ENCODE measurements around the gene OR52E6. TPM values are rescaled to one million over a fixed set of nuclear protein-coding genes. Genes with fewer than 3 reads are reported as not detected.

Gene OR52E6
- total RNA-seq (not detected), polyA plus RNA-seq (not detected)
- long read RNA-seq, donor 1: 0 reads
- long read RNA-seq, donor 2: 0 reads

GRCh38 chr11:5841797-5842196 lies at the start of gene OR52E6:
OR52E6 (minus strand) TSS chr11:5841897; CDS start chr11:5841897, 0 bp downstream.
- no peaks in the 10 kb centered on the region for H3K36me3 ChIP-seq (ENCODE audit: control insufficient read depth in 1 of 2, insufficient read depth in 2 of 2, low read length in 1 of 2)
- no peaks in the 10 kb centered on the region for H3K9me3 ChIP-seq (ENCODE audit: control insufficient read depth, low read length)
- ATAC-seq (ENCODE audit: low FRiP score): no peak
- DNase-seq: no peak
- 44 to 78% methylated on average over 1 of the region's 1 CpG for WGBS, 2 donors
- no peak within 1 kb of the TSS for H3K27ac ChIP-seq (ENCODE audit: low read depth in 1 of 2, low read length in 2 of 2)
- intact Hi-C loops (cut with DNase I): no loop called here
- no peaks in the 10 kb centered on the region for H3K27me3 ChIP-seq (ENCODE audit: control insufficient read depth in 1 of 2, insufficient read depth in 2 of 2, low read length in 1 of 2)
- no peak within 1 kb of the TSS for H3K4me3 ChIP-seq (ENCODE audit: low read length in 2 of 2)
- H3K4me1 ChIP-seq (ENCODE audit: control insufficient read depth in 1 of 2, insufficient read depth in 2 of 2, low read length in 2 of 2): no peaks in the 10 kb centered on the region

- H3K36me3 ChIP-seq (ENCODE audit: control insufficient read depth in 1 of 2, insufficient read depth in 2 of 2, low read length in 1 of 2): no peaks in the 10 kb centered on the region
- no peaks in the 10 kb centered on the region for H3K4me1 ChIP-seq (ENCODE audit: control insufficient read depth in 1 of 2, insufficient read depth in 2 of 2, low read length in 2 of 2)
- DNase-seq (no peak), ATAC-seq (ENCODE audit: low FRiP score) (no peak)
- H3K4me3 ChIP-seq (ENCODE audit: low read length in 2 of 2): no peak overlapping the region
- no peaks in the 10 kb centered on the region for H3K27me3 ChIP-seq (ENCODE audit: control insufficient read depth in 1 of 2, insufficient read depth in 2 of 2, low read length in 1 of 2)
- no peak overlapping the region for H3K27ac ChIP-seq (ENCODE audit: low read depth in 1 of 2, low read length in 2 of 2)
- intact Hi-C loops (cut with DNase I): no loop called here
- 61 to 68% methylated on average over 4 of the region's 4 CpGs for WGBS, 2 donors
- H3K9me3 ChIP-seq (ENCODE audit: control insufficient read depth, low read length): no peaks in the 10 kb centered on the region
Observed at GRCh38 chr11:5891216-5891800, 49.6 kb upstream of the OR52E6 start.

GRCh38 chr11:5887661-5888060 lies 46.0 kb upstream of the OR52E6 start:
- intact Hi-C loops (cut with DNase I): no loop called here
- no peaks in the 10 kb centered on the region for H3K36me3 ChIP-seq (ENCODE audit: control insufficient read depth in 1 of 2, insufficient read depth in 2 of 2, low read length in 1 of 2)
- H3K4me3 ChIP-seq (ENCODE audit: low read length in 2 of 2): no peak overlapping the region
- H3K27me3 ChIP-seq (ENCODE audit: control insufficient read depth in 1 of 2, insufficient read depth in 2 of 2, low read length in 1 of 2): no peaks in the 10 kb centered on the region
- ATAC-seq (ENCODE audit: low FRiP score) (no peak), DNase-seq (no peak)
- no peaks in the 10 kb centered on the region for H3K9me3 ChIP-seq (ENCODE audit: control insufficient read depth, low read length)
- 48 to 61% methylated on average over 1 of the region's 1 CpG for WGBS, 2 donors
- no peaks in the 10 kb centered on the region for H3K4me1 ChIP-seq (ENCODE audit: control insufficient read depth in 1 of 2, insufficient read depth in 2 of 2, low read length in 2 of 2)
- no peak overlapping the region for H3K27ac ChIP-seq (ENCODE audit: low read depth in 1 of 2, low read length in 2 of 2)

- no peaks in the 10 kb centered on the region for H3K36me3 ChIP-seq (ENCODE audit: control insufficient read depth in 1 of 2, insufficient read depth in 2 of 2, low read length in 1 of 2)
- H3K27me3 ChIP-seq (ENCODE audit: control insufficient read depth in 1 of 2, insufficient read depth in 2 of 2, low read length in 1 of 2): no peaks in the 10 kb centered on the region
- intact Hi-C loops (cut with DNase I): no loop called here
- DNase-seq (no peak), ATAC-seq (ENCODE audit: low FRiP score) (no peak)
- no peaks in the 10 kb centered on the region for H3K9me3 ChIP-seq (ENCODE audit: control insufficient read depth, low read length)
- H3K27ac ChIP-seq (ENCODE audit: low read depth in 1 of 2, low read length in 2 of 2): no peak overlapping the region
- WGBS, 2 donors: 70 to 73% methylated on average over 3 of the region's 3 CpGs
- H3K4me1 ChIP-seq (ENCODE audit: control insufficient read depth in 1 of 2, insufficient read depth in 2 of 2, low read length in 2 of 2): no peaks in the 10 kb centered on the region
- no peak overlapping the region for H3K4me3 ChIP-seq (ENCODE audit: low read length in 2 of 2)
Observed at GRCh38 chr11:5887172-5887571, 45.5 kb upstream of the OR52E6 start.

- intact Hi-C loops (cut with DNase I): no loop called here
- Histone ChIP-seq H3K9me3 (ENCODE audit: control insufficient read depth, low read length) (no peaks in the 10 kb centered on the region), H3K27me3 (ENCODE audit: control insufficient read depth in 1 of 2, insufficient read depth in 2 of 2, low read length in 1 of 2) (no peaks in the 10 kb centered on the region), H3K36me3 (ENCODE audit: control insufficient read depth in 1 of 2, insufficient read depth in 2 of 2, low read length in 1 of 2) (no peaks in the 10 kb centered on the region), H3K27ac (ENCODE audit: low read depth in 1 of 2, low read length in 2 of 2) (no peak overlapping the region), H3K4me1 (ENCODE audit: control insufficient read depth in 1 of 2, insufficient read depth in 2 of 2, low read length in 2 of 2) (no peaks in the 10 kb centered on the region), H3K4me3 (ENCODE audit: low read length in 2 of 2) (no peak overlapping the region)
- DNase-seq: no peak
- ATAC-seq (ENCODE audit: low FRiP score): no peak
Observed at GRCh38 chr11:5881756-5882155, 40.1 kb upstream of the OR52E6 start.

- no peaks in the 10 kb centered on the region for H3K9me3 ChIP-seq (ENCODE audit: control insufficient read depth, low read length)
Observed at GRCh38 chr11:5880329-5880728, 38.6 kb upstream of the OR52E6 start, which contains the start of gene OR52E4. OR52E4 (plus strand) TSS chr11:5880629; CDS start chr11:5884293, 3,664 bp downstream.

GRCh38 chr11:5878564-5878963 lies 36.9 kb upstream of the OR52E6 start:
- H3K27me3 ChIP-seq (ENCODE audit: control insufficient read depth in 1 of 2, insufficient read depth in 2 of 2, low read length in 1 of 2): no peaks in the 10 kb centered on the region
- no peaks in the 10 kb centered on the region for H3K36me3 ChIP-seq (ENCODE audit: control insufficient read depth in 1 of 2, insufficient read depth in 2 of 2, low read length in 1 of 2)
- H3K4me1 ChIP-seq (ENCODE audit: control insufficient read depth in 1 of 2, insufficient read depth in 2 of 2, low read length in 2 of 2): no peaks in the 10 kb centered on the region
- DNase-seq (no peak), ATAC-seq (ENCODE audit: low FRiP score) (no peak)
- no peak overlapping the region for H3K4me3 ChIP-seq (ENCODE audit: low read length in 2 of 2)
- intact Hi-C loops (cut with DNase I): no loop called here
- no peaks in the 10 kb centered on the region for H3K9me3 ChIP-seq (ENCODE audit: control insufficient read depth, low read length)
- no peak overlapping the region for H3K27ac ChIP-seq (ENCODE audit: low read depth in 1 of 2, low read length in 2 of 2)
- WGBS, 2 donors: 8 to 10% methylated on average over 2 of the region's 2 CpGs

More at GRCh38 chr11:5880329-5880728, 38.6 kb upstream of the OR52E6 start, which contains the start of gene OR52E4:
- H3K27ac ChIP-seq (ENCODE audit: low read depth in 1 of 2, low read length in 2 of 2): no peak within 1 kb of the TSS
- no peaks in the 10 kb centered on the region for H3K36me3 ChIP-seq (ENCODE audit: control insufficient read depth in 1 of 2, insufficient read depth in 2 of 2, low read length in 1 of 2)
- no peak within 1 kb of the TSS for H3K4me3 ChIP-seq (ENCODE audit: low read length in 2 of 2)
- H3K27me3 ChIP-seq (ENCODE audit: control insufficient read depth in 1 of 2, insufficient read depth in 2 of 2, low read length in 1 of 2): no peaks in the 10 kb centered on the region
- 81 to 83% methylated on average over 4 of the region's 4 CpGs for WGBS, 2 donors
- ATAC-seq (ENCODE audit: low FRiP score) (no peak), DNase-seq (no peak)
- intact Hi-C loops (cut with DNase I): no loop called here
- no peaks in the 10 kb centered on the region for H3K4me1 ChIP-seq (ENCODE audit: control insufficient read depth in 1 of 2, insufficient read depth in 2 of 2, low read length in 2 of 2)

- H3K27ac ChIP-seq (ENCODE audit: low read depth in 1 of 2, low read length in 2 of 2): no peak overlapping the region
- H3K4me1 ChIP-seq (ENCODE audit: control insufficient read depth in 1 of 2, insufficient read depth in 2 of 2, low read length in 2 of 2): no peaks in the 10 kb centered on the region
- no peak for DNase-seq
- no peak overlapping the region for H3K4me3 ChIP-seq (ENCODE audit: low read length in 2 of 2)
- no peak for ATAC-seq (ENCODE audit: low FRiP score)
- no peaks in the 10 kb centered on the region for H3K27me3 ChIP-seq (ENCODE audit: control insufficient read depth in 1 of 2, insufficient read depth in 2 of 2, low read length in 1 of 2)
- WGBS, 2 donors: 85 to 92% methylated on average over 2 of the region's 2 CpGs
- intact Hi-C loops (cut with DNase I): no loop called here
- H3K36me3 ChIP-seq (ENCODE audit: control insufficient read depth in 1 of 2, insufficient read depth in 2 of 2, low read length in 1 of 2): no peaks in the 10 kb centered on the region
- H3K9me3 ChIP-seq (ENCODE audit: control insufficient read depth, low read length): no peaks in the 10 kb centered on the region
Observed at GRCh38 chr11:5865826-5866225, 24.1 kb upstream of the OR52E6 start.

- Histone ChIP-seq H3K27me3 (ENCODE audit: control insufficient read depth in 1 of 2, insufficient read depth in 2 of 2, low read length in 1 of 2) (no peaks in the 10 kb centered on the region), H3K4me1 (ENCODE audit: control insufficient read depth in 1 of 2, insufficient read depth in 2 of 2, low read length in 2 of 2) (no peaks in the 10 kb centered on the region), H3K27ac (ENCODE audit: low read depth in 1 of 2, low read length in 2 of 2) (no peak within 1 kb of the TSS), H3K4me3 (ENCODE audit: low read length in 2 of 2) (no peak within 1 kb of the TSS), H3K36me3 (ENCODE audit: control insufficient read depth in 1 of 2, insufficient read depth in 2 of 2, low read length in 1 of 2) (no peaks in the 10 kb centered on the region), H3K9me3 (ENCODE audit: control insufficient read depth, low read length) (no peaks in the 10 kb centered on the region)
- no peak for ATAC-seq (ENCODE audit: low FRiP score)
- WGBS, 2 donors: 91 to 93% methylated on average over 3 of the region's 3 CpGs
- intact Hi-C loops (cut with DNase I): loop anchor here in 1 of 2 donors (1.0 kb wide), 1 partner anchor 8 kb away; no protein-coding TSS in a partner anchor
- DNase-seq: no peak
Observed at GRCh38 chr11:5857590-5857989, 15.9 kb upstream of the OR52E6 start, which contains the start of gene OR52E8. OR52E8 (minus strand) TSS chr11:5857690; CDS start chr11:5857690, 0 bp downstream.

Measured in aorta (tissue), 5 donors.